ENCODE results near the gene SYT14.
"Not testable (repeated sequence)": the region's sequence is repeated elsewhere in the genome, so short reads cannot be mapped to it uniquely, and the experiment has no call there.

The SYT14 gene

GRCh38 chr1:209948155-209948554 is 10.1 kb downstream of the SYT14 start:
- DNase-seq (ENCODE audit: low read depth), result no peak
- no peak overlapping the region for H3K4me3 ChIP-seq (ENCODE audit: low read depth, low read length)
- TF ChIP-seq CTCF (IDR thresholded peaks at IDR 0.05; ENCODE audit: low read depth, low read length, missing control alignments), result no peak

GRCh38 chr1:209956116-209956515 is 18.1 kb downstream of the SYT14 start:
- no peak for TF ChIP-seq CTCF (IDR thresholded peaks at IDR 0.05; ENCODE audit: low read depth, low read length, missing control alignments)
- no peak for DNase-seq (ENCODE audit: low read depth)
- H3K4me3 ChIP-seq (ENCODE audit: low read depth, low read length), result no peak overlapping the region

- no peak for TF ChIP-seq CTCF (IDR thresholded peaks at IDR 0.05; ENCODE audit: low read depth, low read length, missing control alignments)
- no peak for DNase-seq (ENCODE audit: low read depth)
- no peak overlapping the region for H3K4me3 ChIP-seq (ENCODE audit: low read depth, low read length)
These were observed 21.6 kb downstream of the SYT14 start for GRCh38 chr1:209959623-209960022.

- TF ChIP-seq CTCF (IDR thresholded peaks at IDR 0.05; ENCODE audit: low read depth, low read length, missing control alignments), result no peak
- H3K4me3 ChIP-seq (ENCODE audit: low read depth, low read length), result no peak overlapping the region
- DNase-seq (ENCODE audit: low read depth), result no peak
These were observed 22.9 kb downstream of the SYT14 start for GRCh38 chr1:209960926-209961325.

GRCh38 chr1:209962388-209962787 is 24.4 kb downstream of the SYT14 start:
- no peak for TF ChIP-seq CTCF (IDR thresholded peaks at IDR 0.05; ENCODE audit: low read depth, low read length, missing control alignments)
- no peak for DNase-seq (ENCODE audit: low read depth)
- H3K4me3 ChIP-seq (ENCODE audit: low read depth, low read length), result no peak overlapping the region

- no peak for TF ChIP-seq CTCF (IDR thresholded peaks at IDR 0.05; ENCODE audit: low read depth, low read length, missing control alignments)
- no peak for DNase-seq (ENCODE audit: low read depth)
- no peak overlapping the region for H3K4me3 ChIP-seq (ENCODE audit: low read depth, low read length)
These were observed 24.8 kb downstream of the SYT14 start for GRCh38 chr1:209962856-209963255.

GRCh38 chr1:209965996-209966395 is 28.0 kb downstream of the SYT14 start:
- no peak for TF ChIP-seq CTCF (IDR thresholded peaks at IDR 0.05; ENCODE audit: low read depth, low read length, missing control alignments)
- DNase-seq (ENCODE audit: low read depth), result no peak
- no peak overlapping the region for H3K4me3 ChIP-seq (ENCODE audit: low read depth, low read length)

- DNase-seq (ENCODE audit: low read depth); H3K4me3 ChIP-seq (ENCODE audit: low read depth, low read length): not testable (repeated sequence)
These were observed 40.7 kb downstream of the SYT14 start for GRCh38 chr1:209978721-209979120.

All from GM12864 (cell line).